ENCODE results near the gene FANCC. TPM values are rescaled to one million over a fixed set of nuclear protein-coding genes. Genes with fewer than 3 reads are reported as not detected.
"Not testable (repeated sequence)": the region's sequence is repeated elsewhere in the genome, so short reads cannot be mapped to it uniquely, and the experiment has no call there.

FANCC gene
- total RNA-seq, 2 experiments from 2014 or later, result 12.9 to 14.8 TPM

GRCh38 chr9:95315108-95315746, 2.3 kb downstream of the FANCC start:
- Mint-ChIP-seq H3K4me3 (no peak overlapping the region), H3K9me3 (no peaks in the 10 kb centered on the region), H3K4me1 (peaks cover 29% of the 10 kb centered on the region), H3K27ac (no peak overlapping the region), H3K27me3 (peaks cover 10% of the 10 kb centered on the region), H3K36me3 (peaks cover 2% of the 10 kb centered on the region)
- ATAC-seq (ENCODE audit: low read depth) (no peak), DNase-seq (no peak)
- POLR2A ChIA-PET, result no interaction called here

- ATAC-seq (ENCODE audit: low read depth), result no peak
- Mint-ChIP-seq H3K27me3 (peaks cover 10% of the 10 kb centered on the region), H3K36me3 (peaks cover 2% of the 10 kb centered on the region), H3K9me3 (no peaks in the 10 kb centered on the region), H3K4me3 (peak overlapping the region; percentile 58), H3K27ac (no peak overlapping the region), H3K4me1 (peaks cover 29% of the 10 kb centered on the region)
- peak; percentile 33 for DNase-seq
- POLR2A ChIA-PET, result interaction anchor here (0.6 kb wide), 1 partner anchor 852 kb away, joined by 3 read pairs; no protein-coding TSS in a partner anchor
These were observed 4.5 kb downstream of the FANCC start for GRCh38 chr9:95313010-95313498.

- no peak for DNase-seq
- Mint-ChIP-seq H3K4me3 (no peak overlapping the region), H3K27ac (no peak overlapping the region), H3K4me1 (peaks cover 27% of the 10 kb centered on the region), H3K36me3 (peaks cover 2% of the 10 kb centered on the region), H3K27me3 (peaks cover 10% of the 10 kb centered on the region), H3K9me3 (no peaks in the 10 kb centered on the region)
- no peak for ATAC-seq (ENCODE audit: low read depth)
- POLR2A ChIA-PET, result no interaction called here
These were observed 5.5 kb downstream of the FANCC start for GRCh38 chr9:95311961-95312360.

- Mint-ChIP-seq H3K27me3 (no peaks in the 10 kb centered on the region), H3K4me3 (no peak overlapping the region), H3K9me3 (peaks cover 2% of the 10 kb centered on the region), H3K27ac (no peak overlapping the region), H3K36me3 (peaks cover 7% of the 10 kb centered on the region), H3K4me1 (peaks cover 14% of the 10 kb centered on the region)
- DNase-seq (no peak), ATAC-seq (ENCODE audit: low read depth) (no peak)
- POLR2A ChIA-PET, result no interaction called here
These were observed 10.0 kb downstream of the FANCC start for GRCh38 chr9:95307538-95307937.

- Mint-ChIP-seq H3K27ac (no peak overlapping the region), H3K4me3 (no peak overlapping the region)
These were observed 10.7 kb downstream of the FANCC start for GRCh38 chr9:95306819-95307218.

GRCh38 chr9:95305770-95306492, 11.6 kb downstream of the FANCC start:
- POLR2A ChIA-PET, result interaction anchor here (0.6 kb wide), 1 partner anchor 780 kb away, joined by 3 read pairs; no protein-coding TSS in a partner anchor
- Mint-ChIP-seq H3K4me3 (no peak overlapping the region), H3K27me3 (no peaks in the 10 kb centered on the region), H3K27ac (no peak overlapping the region), H3K36me3 (peaks cover 8% of the 10 kb centered on the region), H3K4me1 (peaks cover 12% of the 10 kb centered on the region), H3K9me3 (peaks cover 2% of the 10 kb centered on the region)
- no peak for ATAC-seq (ENCODE audit: low read depth)
- DNase-seq, result no peak

More at GRCh38 chr9:95306819-95307218, 10.7 kb downstream of the FANCC start:
- Mint-ChIP-seq H3K4me1 (peaks cover 12% of the 10 kb centered on the region), H3K36me3 (peaks cover 7% of the 10 kb centered on the region), H3K9me3 (peaks cover 2% of the 10 kb centered on the region), H3K27me3 (no peaks in the 10 kb centered on the region)
- POLR2A ChIA-PET, result no interaction called here
- ATAC-seq (ENCODE audit: low read depth), result no peak
- no peak for DNase-seq

- no peaks in the 10 kb centered on the region for H3K27me3 Mint-ChIP-seq
- H3K4me1 Mint-ChIP-seq, result peaks cover 13% of the 10 kb centered on the region
- POLR2A ChIA-PET, result no interaction called here
- H3K27ac Mint-ChIP-seq, result no peak overlapping the region
- H3K9me3 Mint-ChIP-seq, result peaks cover 2% of the 10 kb centered on the region
- ATAC-seq (ENCODE audit: low read depth) (peak; percentile 81), DNase-seq (no peak)
- peaks cover 8% of the 10 kb centered on the region for H3K36me3 Mint-ChIP-seq
- no peak overlapping the region for H3K4me3 Mint-ChIP-seq
These were observed 15.0 kb downstream of the FANCC start for GRCh38 chr9:95302479-95302878.

GRCh38 chr9:95297760-95298159, 19.7 kb downstream of the FANCC start:
- H3K4me3 Mint-ChIP-seq, result no peak overlapping the region
- H3K9me3 Mint-ChIP-seq, result no peaks in the 10 kb centered on the region
- peaks cover 8% of the 10 kb centered on the region for H3K4me1 Mint-ChIP-seq
- no peak overlapping the region for H3K27ac Mint-ChIP-seq
- POLR2A ChIA-PET, result no interaction called here
- H3K36me3 Mint-ChIP-seq, result peaks cover 6% of the 10 kb centered on the region
- H3K27me3 Mint-ChIP-seq, result no peaks in the 10 kb centered on the region
- ATAC-seq (ENCODE audit: low read depth) (no peak), DNase-seq (no peak)

GRCh38 chr9:95297316-95297715, 20.2 kb downstream of the FANCC start:
- H3K4me1 Mint-ChIP-seq, result peaks cover 4% of the 10 kb centered on the region
- H3K27ac Mint-ChIP-seq, result no peak overlapping the region
- DNase-seq, result no peak
- H3K4me3 Mint-ChIP-seq, result no peak overlapping the region
- ATAC-seq (ENCODE audit: low read depth), result no peak
- H3K9me3 Mint-ChIP-seq, result no peaks in the 10 kb centered on the region
- H3K27me3 Mint-ChIP-seq, result no peaks in the 10 kb centered on the region
- peaks cover 9% of the 10 kb centered on the region for H3K36me3 Mint-ChIP-seq
- POLR2A ChIA-PET, result no interaction called here

- H3K27me3 Mint-ChIP-seq, result no peaks in the 10 kb centered on the region
- peaks cover 4% of the 10 kb centered on the region for H3K4me1 Mint-ChIP-seq
- ATAC-seq (ENCODE audit: low read depth) (no peak), DNase-seq (no peak)
- POLR2A ChIA-PET, result no interaction called here
- H3K36me3 Mint-ChIP-seq, result peaks cover 12% of the 10 kb centered on the region
- H3K27ac Mint-ChIP-seq, result no peak overlapping the region
- no peak overlapping the region for H3K4me3 Mint-ChIP-seq
- peaks cover 3% of the 10 kb centered on the region for H3K9me3 Mint-ChIP-seq
These were observed 20.7 kb downstream of the FANCC start for GRCh38 chr9:95296761-95297160.

- H3K9me3 Mint-ChIP-seq; H3K4me1 Mint-ChIP-seq; DNase-seq; H3K4me3 Mint-ChIP-seq; H3K27me3 Mint-ChIP-seq; ATAC-seq (ENCODE audit: low read depth); H3K27ac Mint-ChIP-seq: not testable (repeated sequence)
- peaks cover 21% of the 10 kb centered on the region for H3K36me3 Mint-ChIP-seq
- POLR2A ChIA-PET, result interaction anchor here (0.6 kb wide), 1 partner anchor 146 kb away, joined by 3 read pairs; no protein-coding TSS in a partner anchor
These were observed 24.2 kb downstream of the FANCC start for GRCh38 chr9:95293296-95293695.

- Mint-ChIP-seq H3K27ac (no peak overlapping the region), H3K9me3 (peaks cover 3% of the 10 kb centered on the region), H3K27me3 (no peaks in the 10 kb centered on the region), H3K4me1 (peaks cover 8% of the 10 kb centered on the region), H3K36me3 (peaks cover 21% of the 10 kb centered on the region), H3K4me3 (no peak overlapping the region)
- no peak for DNase-seq
- POLR2A ChIA-PET, result interaction anchor here (0.7 kb wide), 1 partner anchor 327 kb away, joined by 3 read pairs; no protein-coding TSS in a partner anchor
- no peak for ATAC-seq (ENCODE audit: low read depth)
These were observed 25.3 kb downstream of the FANCC start for GRCh38 chr9:95292226-95292625.

GRCh38 chr9:95286151-95286550, 31.4 kb downstream of the FANCC start:
- DNase-seq (no peak), ATAC-seq (ENCODE audit: low read depth) (no peak)
- H3K27ac Mint-ChIP-seq, result no peak overlapping the region
- H3K9me3 Mint-ChIP-seq, result peaks cover 2% of the 10 kb centered on the region
- H3K36me3 Mint-ChIP-seq, result peaks cover 13% of the 10 kb centered on the region
- POLR2A ChIA-PET, result no interaction called here
- no peaks in the 10 kb centered on the region for H3K27me3 Mint-ChIP-seq
- no peak overlapping the region for H3K4me3 Mint-ChIP-seq
- peaks cover 6% of the 10 kb centered on the region for H3K4me1 Mint-ChIP-seq

GRCh38 chr9:95285307-95285706, 32.2 kb downstream of the FANCC start:
- no peak for ATAC-seq (ENCODE audit: low read depth)
- Mint-ChIP-seq H3K27me3 (no peaks in the 10 kb centered on the region), H3K36me3 (peaks cover 10% of the 10 kb centered on the region), H3K27ac (no peak overlapping the region), H3K4me1 (peaks cover 1% of the 10 kb centered on the region), H3K9me3 (peaks cover 4% of the 10 kb centered on the region), H3K4me3 (no peak overlapping the region)
- DNase-seq, result no peak
- POLR2A ChIA-PET, result no interaction called here
